Measurements from ENCODE around the gene BUB3.

BUB3 gene

DNA sequence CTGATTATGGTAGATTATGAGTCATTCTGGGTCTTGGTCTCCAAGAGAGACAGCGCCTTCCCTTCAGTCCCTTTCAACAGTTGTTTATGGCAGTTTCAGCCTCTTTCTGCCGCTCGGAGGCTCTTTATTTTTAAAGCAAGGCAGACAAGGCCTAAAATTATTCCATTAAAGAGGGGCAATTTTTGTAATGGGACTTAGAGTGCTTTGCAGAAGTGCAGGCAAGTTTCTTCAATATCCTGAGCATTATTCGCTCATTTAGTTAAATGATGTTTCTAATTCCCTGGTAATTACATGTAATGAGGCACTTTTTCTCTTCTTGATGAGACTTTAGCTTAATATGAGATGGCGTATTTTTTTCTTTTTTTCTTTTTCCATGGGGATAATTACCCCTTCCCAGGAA, 33.6 kb downstream of the BUB3 start:
- Histone ChIP-seq H3K4me3 (no peak overlapping the region), H3K27ac (no peak overlapping the region)

DNA sequence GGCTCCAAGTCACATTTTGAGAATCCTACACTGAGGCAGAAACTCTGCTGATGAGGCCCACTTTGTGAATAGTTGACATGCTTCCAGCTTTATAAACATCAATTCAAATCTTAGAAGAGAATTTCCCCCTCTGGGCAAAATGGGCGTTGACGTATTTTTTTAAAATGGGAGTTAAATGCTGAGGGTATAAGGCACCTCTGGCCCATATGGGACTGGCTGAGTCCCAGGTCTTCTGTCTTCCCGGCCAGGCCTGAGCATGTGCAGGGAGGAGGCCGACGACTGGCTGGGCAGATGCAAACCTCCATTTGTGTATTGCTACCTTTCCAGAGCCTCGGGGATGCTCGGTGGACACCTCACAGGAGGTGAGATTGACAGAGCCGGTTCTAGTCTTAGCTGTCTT, 37.7 kb downstream of the BUB3 start:
- no peak overlapping the region for H3K27ac ChIP-seq
- no peak overlapping the region for H3K4me3 ChIP-seq

DNA sequence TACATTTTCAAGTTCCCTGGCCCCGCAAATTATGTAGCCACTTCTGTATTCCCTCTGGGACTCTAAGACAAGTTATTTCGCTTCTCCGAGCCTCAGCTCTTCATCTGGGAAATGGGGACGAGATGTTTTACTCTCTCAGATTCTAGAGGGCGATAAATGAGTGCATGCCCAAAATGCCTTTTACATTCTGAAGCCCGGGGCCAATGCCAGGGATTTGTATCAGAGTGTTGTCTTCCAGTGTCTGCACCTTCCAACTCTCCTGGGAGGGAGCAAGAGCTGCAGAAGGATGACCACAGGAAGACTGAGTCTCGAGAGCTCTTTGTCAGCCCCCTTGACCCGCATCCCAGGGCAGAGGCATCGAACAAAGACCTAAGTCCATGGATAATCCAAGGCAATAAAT, 39.9 kb downstream of the BUB3 start:
- no peak overlapping the region for H3K4me3 ChIP-seq
- H3K27ac ChIP-seq, result no peak overlapping the region

DNA sequence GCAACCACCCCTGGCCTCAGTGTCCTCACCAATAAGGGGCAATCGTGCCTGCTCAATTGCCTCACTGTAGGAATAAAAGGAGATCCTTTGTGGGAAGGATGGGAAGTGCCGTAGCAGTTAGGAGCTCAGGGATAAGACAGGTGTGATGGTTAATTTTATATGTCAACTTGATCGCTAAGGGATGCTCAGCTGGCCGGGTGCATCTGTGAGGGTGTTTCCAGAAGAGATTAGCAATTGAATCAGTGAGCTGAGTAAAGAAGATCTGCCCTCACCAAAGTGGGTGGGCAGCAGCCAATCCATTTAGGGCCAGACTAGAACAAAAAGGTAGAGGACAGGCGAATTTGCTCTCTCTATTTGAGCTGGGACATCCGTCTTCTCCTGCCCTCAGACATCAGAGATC, 46.3 kb downstream of the BUB3 start:
- H3K27ac ChIP-seq, result no peak overlapping the region
- no peak overlapping the region for H3K4me3 ChIP-seq

DNA sequence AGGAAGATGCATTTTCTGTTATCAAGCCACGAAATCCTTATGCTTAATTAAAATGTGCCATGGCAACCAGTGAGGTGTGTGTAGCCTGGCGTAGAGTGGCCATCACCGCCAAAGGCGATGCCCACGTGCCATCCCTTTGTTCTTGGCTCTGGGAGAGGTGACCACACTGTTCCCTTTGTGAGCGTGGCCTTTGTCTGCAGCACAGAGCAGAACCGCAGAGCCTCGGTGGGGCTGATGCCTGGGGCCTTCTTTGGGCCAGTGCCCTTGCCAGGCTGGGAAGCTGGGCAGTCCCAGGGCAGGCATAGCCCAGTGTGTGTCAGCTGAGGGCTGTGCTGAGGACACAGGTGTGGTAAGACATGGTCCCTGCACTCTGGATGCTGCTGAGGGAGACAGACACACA, 48.3 kb downstream of the BUB3 start:
- Histone ChIP-seq H3K27ac (no peak overlapping the region), H3K4me3 (no peak overlapping the region)

DNA sequence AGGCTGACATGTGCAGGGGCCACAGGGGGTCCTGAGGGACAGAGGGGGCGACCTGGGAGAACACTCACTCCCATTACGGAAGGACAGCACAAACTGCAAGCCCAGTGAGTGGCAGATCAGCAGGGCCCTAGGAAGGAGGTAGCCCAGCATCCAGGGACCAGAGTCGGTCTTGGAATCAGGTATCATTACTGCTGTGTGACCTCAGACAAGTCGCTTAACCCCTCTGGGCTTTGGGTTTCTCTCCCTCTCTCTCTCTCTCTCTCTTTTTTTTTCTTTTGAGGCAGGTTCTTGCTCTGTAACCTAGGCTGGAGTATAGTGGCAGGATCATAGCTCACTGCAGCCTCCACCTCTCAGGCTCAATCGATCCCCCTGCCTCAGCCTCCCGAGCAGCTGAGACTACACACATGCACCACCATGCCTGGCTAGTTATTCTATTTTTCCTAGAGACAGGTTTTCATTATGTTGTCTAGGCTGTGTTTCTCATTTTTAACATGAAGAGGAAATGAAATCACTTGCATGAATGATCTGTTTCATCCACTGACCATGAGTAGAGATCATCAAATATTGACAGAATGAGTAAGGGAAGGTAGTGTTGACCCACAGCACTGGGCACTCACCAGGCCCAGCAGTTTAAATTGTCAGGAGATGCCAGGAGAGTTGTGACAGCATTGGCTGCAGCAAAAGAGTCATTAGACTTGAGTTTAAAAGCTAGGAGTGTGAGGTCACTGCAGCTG, 49.4 kb downstream of the BUB3 start:
- Histone ChIP-seq H3K4me3 (no peak overlapping the region), H3K27ac (no peak overlapping the region)

DNA sequence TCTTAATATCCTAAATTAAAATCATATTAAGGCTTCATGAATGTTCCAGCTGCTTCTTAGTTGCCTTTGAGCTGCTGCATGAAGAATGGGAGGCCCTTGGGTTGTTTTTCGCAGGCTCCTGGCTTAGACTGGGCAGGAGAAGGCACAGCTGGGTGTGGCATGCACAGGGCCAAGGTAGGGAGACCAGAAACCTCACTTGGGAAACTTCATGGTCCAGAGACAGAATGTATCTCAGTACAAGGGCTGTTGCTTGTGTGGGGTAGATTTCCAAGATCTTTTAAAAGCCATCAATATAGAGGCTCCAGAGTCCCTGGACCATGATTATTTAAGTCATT, 49.9 kb downstream of the BUB3 start:
- Histone ChIP-seq H3K27ac (no peak overlapping the region), H3K4me3 (no peak overlapping the region)

DNA sequence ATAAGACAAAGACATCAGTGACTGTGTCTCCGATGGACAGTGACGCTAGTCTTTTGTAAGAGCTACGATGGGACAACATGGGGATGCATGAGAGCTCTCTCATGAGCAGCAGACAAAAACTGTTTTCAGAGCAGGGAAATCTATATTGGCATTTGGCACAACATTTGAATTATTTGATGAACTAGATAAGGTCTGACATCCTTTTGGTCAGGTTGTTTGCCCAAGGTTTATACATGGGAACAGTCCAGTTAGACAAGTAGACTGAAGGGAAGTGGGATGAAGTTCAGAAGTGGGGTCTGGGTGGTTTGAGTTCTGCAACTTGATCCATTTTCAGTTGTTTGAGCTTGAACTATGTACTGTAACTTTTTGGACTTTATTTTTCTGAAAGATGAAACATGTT, 50.8 kb downstream of the BUB3 start:
- Histone ChIP-seq H3K4me3 (no peak overlapping the region), H3K27ac (no peak overlapping the region)

DNA sequence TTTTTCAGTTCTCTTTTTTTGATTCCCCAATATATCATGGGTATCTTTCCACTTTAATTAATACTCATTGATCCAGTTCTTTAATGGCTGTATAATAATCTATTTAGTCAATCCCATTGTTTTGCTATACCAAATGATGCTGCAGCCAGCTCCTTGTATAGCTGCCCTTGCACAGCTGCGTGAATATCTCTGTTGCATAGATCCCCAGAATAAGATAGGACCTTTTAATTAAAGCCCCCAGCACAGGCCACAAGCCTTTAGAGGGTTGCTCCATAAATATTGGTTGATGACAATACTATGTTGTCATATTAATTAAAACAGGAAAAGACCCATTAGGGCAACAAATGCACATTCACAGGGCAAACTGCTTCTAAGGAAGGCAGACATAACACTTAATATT, 57.9 kb downstream of the BUB3 start:
- H3K27ac ChIP-seq, result no peak overlapping the region
- no peak overlapping the region for H3K4me3 ChIP-seq

DNA sequence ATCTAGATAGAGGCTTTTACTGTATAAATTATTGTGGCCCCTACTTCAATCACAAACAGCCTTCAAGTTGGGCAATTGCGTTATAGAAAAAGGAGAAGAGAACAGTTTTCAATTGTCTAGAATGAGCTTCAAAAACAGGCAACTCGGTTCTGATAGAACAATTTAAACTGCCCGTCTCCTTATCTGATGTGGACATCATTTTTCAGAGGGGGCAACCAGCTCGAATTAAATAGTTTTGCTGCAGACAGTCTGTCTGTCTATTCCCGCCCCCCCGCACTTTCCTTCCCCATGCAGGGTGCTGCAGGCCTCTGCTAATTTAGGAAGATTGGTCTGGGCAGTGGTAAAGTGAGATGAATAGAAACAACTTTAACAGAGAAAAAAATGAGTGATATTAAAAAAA, 58.4 kb downstream of the BUB3 start:
- no peak overlapping the region for H3K27ac ChIP-seq
- no peak overlapping the region for H3K4me3 ChIP-seq

DNA sequence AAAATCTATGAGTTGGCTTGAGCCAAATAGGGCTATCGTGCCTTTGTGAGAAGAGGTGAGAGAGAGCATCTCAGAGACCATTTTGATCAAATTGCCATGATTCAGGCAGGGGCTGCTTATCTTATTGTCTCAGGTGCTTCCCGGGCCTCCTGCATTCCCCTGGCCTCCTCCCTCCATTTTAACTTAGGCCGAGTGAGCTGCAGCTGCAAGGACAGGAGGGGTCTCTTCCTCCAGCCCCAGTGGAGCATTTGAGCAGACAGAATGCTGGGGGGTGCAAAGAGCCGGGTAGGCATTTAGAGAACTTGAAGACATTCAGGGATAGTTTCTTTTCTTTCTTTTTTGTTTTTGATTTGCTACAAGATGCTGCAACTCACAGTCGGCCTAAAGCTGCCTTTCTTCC, 59.0 kb downstream of the BUB3 start:
- Histone ChIP-seq H3K4me3 (no peak overlapping the region), H3K27ac (no peak overlapping the region)

Data from skin epidermis (tissue), 12 donors.